Uterus (tissue), 4 donors: ENCODE data around the gene STAC3. TPM values are rescaled to one million over a fixed set of nuclear protein-coding genes. Genes with fewer than 3 reads are reported as not detected.
"Not testable (repeated sequence)": the region's sequence is repeated elsewhere in the genome, so short reads cannot be mapped to it uniquely, and the experiment has no call there.

ENCODE experiments used
- DNase-seq, 2 donors: peaks; one replicate each; pipeline ENCODE4 v3.0.0-alpha.2; 2019 to 2020
- H3K27ac ChIP-seq, 2 donors: fragments of 200-600 bp; sonication (generic); 1 replicate in 1 of 2; 2 replicates in 1 of 2; pipeline ENCODE4 v1.5.1; 2016 to 2018
- H3K27me3 ChIP-seq, 2 donors: fragments of 200-600 bp; sonication (generic); one replicate each; pipeline ENCODE4 v1.5.1; 2018 to 2019; ENCODE audit warnings: control low read depth in 1 of 2
- H3K36me3 ChIP-seq, 2 donors: fragments of 200-600 bp; sonication (generic); one replicate each; pipeline ENCODE4 v1.5.1; 2019; ENCODE audit warnings: control low read depth in 1 of 2
- H3K4me1 ChIP-seq, 2 donors: fragments of 200-600 bp; sonication (generic); one replicate each; pipeline ENCODE4 v1.5.1; 2018 to 2019; ENCODE audit warnings: control low read depth in 1 of 2
- H3K4me3 ChIP-seq, 2 donors: fragments of 200-600 bp; sonication (generic); 1 replicate in 1 of 2; 2 replicates in 1 of 2; pipeline ENCODE4 v1.5.1; 2018 to 2019; ENCODE audit warnings: mild to moderate bottlenecking in 1 of 2
- H3K9me3 ChIP-seq, 2 donors: fragments of 200-600 bp; sonication (generic); one replicate each; pipeline ENCODE4 v1.5.1; 2019; ENCODE audit warnings: control low read depth in 1 of 2
- POLR2A ChIP-seq, 2 donors: fragments of 450-650 bp; IDR thresholded peaks; one replicate each; pipeline ENCODE4 v1.6.1; 2016; ENCODE audit warnings: antibody characterized with exemption in 2 of 2, mild to moderate bottlenecking in 1 of 2, moderate library complexity in 1 of 2
- intact Hi-C: fragments of 100-400 bp; cut with DNase I; formaldehyde crosslinking; loops from one replicate; pipeline ENCODE4 v1.15.1; 2023; ENCODE audit warnings: low total_unique reads
- total RNA-seq, 4 donors: library from RNA; depleted of rRNA in 3 of 4; stranded (reverse); fragments of >200 nt in 3 of 4; gene quantifications; one replicate each; pipeline versions ENCODE4 v1.1.0 to v1.2.4, GENCODE V29; 2014 to 2023
- TF ChIP-seq, protein P1 (sequence below), 4 experiments: fragments of 200-600 bp in 2 of 4; fragments of 450-650 bp in 2 of 4; sonication (generic) in 2 of 4; IDR thresholded peaks; one replicate each; pipeline ENCODE4 v1.5.1; 2016 to 2019; ENCODE audit warnings: antibody characterized with exemption in 4 of 4, mild to moderate bottlenecking in 2 of 4, moderate library complexity in 1 of 4
- donor health status: DM: yes; HTN: yes; CAD: no.

The STAC3 gene
- total RNA-seq, 4 donors from 2014 or later = 1.0 to 2.8 TPM; not detected in 2

DNA sequence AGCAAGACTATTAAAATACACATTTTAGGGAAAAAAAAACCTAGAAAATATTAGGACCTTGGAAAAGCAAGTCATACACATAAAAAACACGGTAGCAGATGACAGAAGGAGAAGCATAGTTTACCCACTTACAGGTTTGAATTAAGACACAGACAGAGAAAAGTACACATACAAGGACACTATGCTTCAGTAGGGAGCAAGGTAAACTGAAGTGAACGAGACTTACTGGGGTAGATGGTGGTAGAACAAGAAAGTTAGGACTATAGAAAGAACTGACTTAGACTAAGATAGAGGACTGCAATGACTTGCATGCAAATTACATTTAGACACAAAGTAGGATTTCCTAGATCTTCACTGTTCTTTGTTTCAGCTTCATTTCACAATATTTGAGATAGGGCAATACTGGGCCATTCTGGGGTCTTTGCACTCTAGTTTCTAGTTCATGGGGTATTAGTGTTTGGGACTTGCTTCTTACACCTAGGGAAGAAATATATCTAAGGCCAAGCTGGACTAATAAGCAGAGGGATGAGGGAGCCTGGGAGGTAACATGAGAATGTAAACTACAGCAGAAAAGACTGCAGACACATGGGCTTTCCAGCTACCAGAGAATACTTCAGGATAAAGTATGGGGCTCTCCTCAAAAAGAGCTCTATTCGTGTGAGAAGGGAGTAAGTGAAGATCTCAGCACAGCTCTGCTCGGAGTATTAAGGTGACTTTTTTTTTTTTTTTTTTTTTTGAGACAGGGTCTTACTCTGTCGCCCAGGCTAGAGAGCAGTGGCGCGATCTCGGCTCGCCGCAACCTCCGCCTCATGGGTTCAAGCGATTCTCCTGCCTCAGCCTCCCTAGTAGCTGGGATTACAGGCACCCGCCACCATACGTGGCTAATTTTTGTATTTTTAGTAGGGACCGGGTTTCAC is 27.7 kb upstream of the STAC3 start:
- Histone ChIP-seq H3K9me3 (no peaks in the 10 kb centered on the region), H3K27me3 (no peaks in the 10 kb centered on the region), H3K36me3 (no peaks in the 10 kb centered on the region), H3K4me3 (no peak overlapping the region), H3K27ac (no peak overlapping the region), H3K4me1 (no peaks in the 10 kb centered on the region)
- DNase-seq = no peak
- intact Hi-C loops = no loop called here
- no peak for TF ChIP-seq POLR2A (IDR thresholded peaks at IDR 0.05)
- TF ChIP-seq, protein P1, sequence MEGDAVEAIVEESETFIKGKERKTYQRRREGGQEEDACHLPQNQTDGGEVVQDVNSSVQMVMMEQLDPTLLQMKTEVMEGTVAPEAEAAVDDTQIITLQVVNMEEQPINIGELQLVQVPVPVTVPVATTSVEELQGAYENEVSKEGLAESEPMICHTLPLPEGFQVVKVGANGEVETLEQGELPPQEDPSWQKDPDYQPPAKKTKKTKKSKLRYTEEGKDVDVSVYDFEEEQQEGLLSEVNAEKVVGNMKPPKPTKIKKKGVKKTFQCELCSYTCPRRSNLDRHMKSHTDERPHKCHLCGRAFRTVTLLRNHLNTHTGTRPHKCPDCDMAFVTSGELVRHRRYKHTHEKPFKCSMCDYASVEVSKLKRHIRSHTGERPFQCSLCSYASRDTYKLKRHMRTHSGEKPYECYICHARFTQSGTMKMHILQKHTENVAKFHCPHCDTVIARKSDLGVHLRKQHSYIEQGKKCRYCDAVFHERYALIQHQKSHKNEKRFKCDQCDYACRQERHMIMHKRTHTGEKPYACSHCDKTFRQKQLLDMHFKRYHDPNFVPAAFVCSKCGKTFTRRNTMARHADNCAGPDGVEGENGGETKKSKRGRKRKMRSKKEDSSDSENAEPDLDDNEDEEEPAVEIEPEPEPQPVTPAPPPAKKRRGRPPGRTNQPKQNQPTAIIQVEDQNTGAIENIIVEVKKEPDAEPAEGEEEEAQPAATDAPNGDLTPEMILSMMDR (IDR thresholded peaks at IDR 0.05) = no peak

DNA sequence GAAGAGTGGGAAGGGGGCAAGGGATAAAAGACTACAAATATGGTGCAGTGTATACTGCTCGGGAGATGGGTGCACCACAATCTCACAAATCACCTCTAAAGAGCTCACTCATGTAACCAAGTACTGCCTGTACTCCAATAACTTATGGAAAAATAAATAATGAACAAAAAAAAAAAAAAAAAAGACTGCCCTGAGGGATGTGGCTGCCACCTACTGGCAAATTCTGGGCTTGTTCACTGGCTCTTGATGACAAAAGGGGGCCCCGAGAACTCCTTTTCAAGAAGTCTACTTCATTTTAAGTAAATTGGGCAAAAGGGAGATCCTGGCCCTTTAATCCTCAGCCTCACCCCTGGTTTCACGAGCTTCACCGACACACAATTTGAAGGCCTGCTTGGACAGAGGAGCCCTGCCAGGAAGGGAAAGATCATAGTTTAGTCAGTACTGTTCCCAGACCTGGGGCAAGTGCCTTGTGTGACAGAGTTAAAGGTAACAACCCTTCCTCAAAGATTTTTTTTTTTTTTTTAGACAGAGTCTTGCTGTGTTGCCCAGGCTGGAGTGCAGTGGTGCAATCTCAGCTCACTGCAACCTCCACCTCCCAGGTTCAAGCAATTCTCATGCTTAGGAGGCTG is 26.1 kb upstream of the STAC3 start:
- DNase-seq = no peak
- no peaks in the 10 kb centered on the region for H3K9me3 ChIP-seq
- H3K4me1 ChIP-seq = no peaks in the 10 kb centered on the region
- H3K27ac ChIP-seq = no peak overlapping the region
- no peak overlapping the region for H3K4me3 ChIP-seq
- intact Hi-C loops = no loop called here
- TF ChIP-seq, protein P1 (IDR thresholded peaks at IDR 0.05) = no peak
- TF ChIP-seq POLR2A (IDR thresholded peaks at IDR 0.05) = no peak
- H3K36me3 ChIP-seq = no peaks in the 10 kb centered on the region
- H3K27me3 ChIP-seq = no peaks in the 10 kb centered on the region

- H3K9me3 ChIP-seq, DNase-seq, intact Hi-C loops, H3K27me3 ChIP-seq, H3K4me3 ChIP-seq, H3K4me1 ChIP-seq, H3K36me3 ChIP-seq, H3K27ac ChIP-seq: not testable (repeated sequence)
Observed at GRCh38 chr12:57276233-57276632, 25.2 kb upstream of the STAC3 start.

- DNase-seq = no peak
- Histone ChIP-seq H3K27ac (no peak overlapping the region), H3K4me3 (no peak overlapping the region), H3K27me3 (no peaks in the 10 kb centered on the region), H3K4me1 (no peaks in the 10 kb centered on the region), H3K36me3 (no peaks in the 10 kb centered on the region), H3K9me3 (no peaks in the 10 kb centered on the region)
- intact Hi-C loops = no loop called here
- TF ChIP-seq, protein P1 (IDR thresholded peaks at IDR 0.05) = no peak
- no peak for TF ChIP-seq POLR2A (IDR thresholded peaks at IDR 0.05)
Observed at GRCh38 chr12:57273516-57273915, 22.5 kb upstream of the STAC3 start.

DNA sequence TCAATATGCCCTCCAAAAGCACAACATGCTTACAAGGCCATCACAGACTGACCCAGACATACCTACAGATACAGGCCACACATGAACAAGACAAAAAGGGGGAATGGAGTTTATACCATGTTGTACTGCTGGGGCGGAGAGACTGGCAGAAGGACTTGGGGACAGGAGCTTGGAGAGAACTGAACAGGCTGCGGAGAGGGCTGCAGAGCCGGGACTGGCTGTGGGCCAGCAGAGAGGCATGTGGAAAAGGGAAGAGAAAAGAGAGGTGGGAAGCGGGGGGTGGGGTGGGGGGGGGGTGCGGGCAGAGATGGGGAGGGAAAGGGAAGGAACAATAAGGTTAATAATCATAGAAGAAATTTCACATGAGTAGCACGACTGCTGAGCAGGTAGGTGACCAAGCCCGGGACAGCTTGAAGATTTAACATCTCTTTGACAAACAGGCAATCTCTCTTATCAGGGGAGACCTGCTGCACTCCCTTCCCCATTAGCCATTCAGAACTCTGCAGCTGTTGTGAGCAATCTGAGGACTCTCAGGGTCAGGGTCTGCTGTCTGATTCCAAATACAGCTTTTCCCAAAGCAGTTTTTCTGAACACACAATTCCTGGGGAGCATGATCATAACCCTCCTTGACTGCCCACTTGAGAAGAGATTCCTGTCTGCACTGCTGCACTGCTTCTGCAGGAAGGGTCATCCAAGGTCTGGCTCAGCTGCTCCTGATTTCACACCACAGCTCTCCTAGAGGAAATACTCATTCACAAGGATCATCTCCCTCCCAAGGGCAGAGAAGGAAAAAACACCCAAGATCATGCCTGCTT is 21.6 kb upstream of the STAC3 start:
- Histone ChIP-seq H3K27me3 (no peaks in the 10 kb centered on the region), H3K4me1 (no peaks in the 10 kb centered on the region), H3K27ac (no peak overlapping the region), H3K9me3 (no peaks in the 10 kb centered on the region), H3K4me3 (no peak overlapping the region), H3K36me3 (no peaks in the 10 kb centered on the region)
- no peak for DNase-seq
- TF ChIP-seq, protein P1 (IDR thresholded peaks at IDR 0.05) = no peak
- TF ChIP-seq POLR2A (IDR thresholded peaks at IDR 0.05) = no peak
- intact Hi-C loops = no loop called here
